HG02571 (cell line): Measurements from ENCODE around the gene CTAGE6.
"Not testable (repeated sequence)": the region's sequence is repeated elsewhere in the genome, so short reads cannot be mapped to it uniquely, and the experiment has no call there.

Experiments
- ATAC-seq: cut with Tn5 transposase; IDR thresholded peaks from one replicate; pipeline ENCODE4 v1.9.1; 2021; ENCODE audit warnings: mild to moderate bottlenecking, moderate library complexity; ENCODE audit not compliant: unreplicated experiment

The CTAGE6 gene

GRCh38 chr7:143757596-143757995, at the start of gene CTAGE6:
CTAGE6 (minus strand) TSS chr7:143757696; CDS start chr7:143757658, 38 bp downstream.
- not testable (repeated sequence) for ATAC-seq

GRCh38 chr7:143806664-143807071, 49.2 kb upstream of the CTAGE6 start:
- not testable (repeated sequence) for ATAC-seq

- ATAC-seq, result not testable (repeated sequence)
Observed at GRCh38 chr7:143797896-143798290, 40.4 kb upstream of the CTAGE6 start.

GRCh38 chr7:143797119-143797895, 39.8 kb upstream of the CTAGE6 start:
- not testable (repeated sequence) for ATAC-seq

GRCh38 chr7:143795653-143796052, 38.2 kb upstream of the CTAGE6 start:
- ATAC-seq, result not testable (repeated sequence)

GRCh38 chr7:143792633-143793032, 35.1 kb upstream of the CTAGE6 start:
- not testable (repeated sequence) for ATAC-seq

- ATAC-seq, result not testable (repeated sequence)
Observed at GRCh38 chr7:143785415-143786182, 28.1 kb upstream of the CTAGE6 start.

- ATAC-seq, result not testable (repeated sequence)
Observed at GRCh38 chr7:143779591-143779990, 22.1 kb upstream of the CTAGE6 start.

GRCh38 chr7:143772738-143773468, 15.4 kb upstream of the CTAGE6 start:
- not testable (repeated sequence) for ATAC-seq

GRCh38 chr7:143767531-143767930, 10.0 kb upstream of the CTAGE6 start:
- ATAC-seq, result not testable (repeated sequence)

GRCh38 chr7:143765678-143766077, 8.2 kb upstream of the CTAGE6 start:
- ATAC-seq, result not testable (repeated sequence)

GRCh38 chr7:143763065-143763464, 5.6 kb upstream of the CTAGE6 start:
- ATAC-seq, result not testable (repeated sequence)

GRCh38 chr7:143745340-143745739, 12.2 kb downstream of the CTAGE6 start:
- ATAC-seq, result not testable (repeated sequence)

- ATAC-seq, result peak; percentile 55
Observed at GRCh38 chr7:143737037-143737819, 20.3 kb downstream of the CTAGE6 start.

GRCh38 chr7:143735962-143736361, 21.5 kb downstream of the CTAGE6 start:
- no peak for ATAC-seq

GRCh38 chr7:143733876-143734275, 23.6 kb downstream of the CTAGE6 start:
- ATAC-seq, result no peak

GRCh38 chr7:143728333-143728862, 29.1 kb downstream of the CTAGE6 start:
- ATAC-seq, result no peak

GRCh38 chr7:143727561-143727960, 29.9 kb downstream of the CTAGE6 start:
- ATAC-seq, result not testable (repeated sequence)

GRCh38 chr7:143726143-143726542, 31.4 kb downstream of the CTAGE6 start:
- ATAC-seq, result not testable (repeated sequence)

- ATAC-seq, result not testable (repeated sequence)
Observed at GRCh38 chr7:143720335-143720734, 37.2 kb downstream of the CTAGE6 start.
